ENCODE results near the gene ZBTB20.

- TF ChIP-seq CTCF (IDR thresholded peaks at IDR 0.05; ENCODE audit: low read depth, low read length, poor library complexity, severe bottlenecking) = no peak
- TF ChIP-seq EZH2phosphoT487 (IDR thresholded peaks at IDR 0.05; ENCODE audit: borderline replicate concordance, low read length) = no peak
Measured at GRCh38 chr3:114886905-114887304, 260.2 kb downstream of the ZBTB20 start.
